SU-DHL-6 (cell line): ENCODE measurements around the gene EPHB1.

Source experiments
- H2AFZ ChIP-seq: fragments of 200-600 bp; sonication (generic); 2 replicates; pipeline ENCODE4 v1.6.1; 2014; ENCODE audit warnings: low read depth, mild to moderate bottlenecking, moderate library complexity, mixed read lengths, antibody characterized with exemption, low read length; ENCODE audit not compliant: severe bottlenecking
- H3F3A ChIP-seq: fragments of 200-600 bp; shearing (Covaris generic); 2 replicates; pipeline ENCODE4 v1.6.0; 2016; ENCODE audit warnings: antibody characterized with exemption, mild to moderate bottlenecking; ENCODE audit not compliant: insufficient read depth
- H3K27ac ChIP-seq: fragments of 200-600 bp; sonication (generic); 2 replicates; pipeline ENCODE4 v1.5.1; 2016; ENCODE audit warnings: low read depth, mild to moderate bottlenecking, low read length, moderate library complexity, mixed read lengths
- H3K27me3 ChIP-seq: fragments of 200-600 bp; sonication (generic), shearing (Covaris generic); 2 replicates; pipeline ENCODE4 v1.6.0; 2014; ENCODE audit warnings: mild to moderate bottlenecking, low read length
- H3K36me3 ChIP-seq: fragments of 200-600 bp; sonication (generic); 2 replicates; pipeline ENCODE4 v1.6.1; 2014; ENCODE audit warnings: mild to moderate bottlenecking, low read length, mixed read lengths
- H3K4me2 ChIP-seq: fragments of 300-600, 200-600 bp; shearing (Covaris generic), sonication (generic); 2 replicates; pipeline ENCODE4 v1.6.0; 2014; ENCODE audit warnings: low read length, low read depth, mild to moderate bottlenecking; ENCODE audit not compliant: poor library complexity, severe bottlenecking
- H3K4me3 ChIP-seq: fragments of 200-600 bp; sonication (generic); 2 replicates; pipeline ENCODE4 v1.5.1; 2014; ENCODE audit warnings: antibody characterized with exemption, low read length, mild to moderate bottlenecking, mixed read lengths; ENCODE audit not compliant: insufficient read depth, poor library complexity, severe bottlenecking
- H3K79me2 ChIP-seq: fragments of 200-600 bp; sonication (generic); 2 replicates; pipeline ENCODE4 v1.6.1; 2014; ENCODE audit warnings: mild to moderate bottlenecking, low read length, moderate library complexity; ENCODE audit not compliant: insufficient read depth
- H3K9ac ChIP-seq: fragments of 200-600 bp; sonication (generic); 2 replicates; pipeline ENCODE4 v1.7.0; 2014; ENCODE audit warnings: mild to moderate bottlenecking, low read length
- H3K9me2 ChIP-seq: fragments of 200-600 bp; sonication (generic); replicated peaks from 2 replicates; pipeline ENCODE4 v1.6.1; 2014; ENCODE audit warnings: low read length; ENCODE audit not compliant: insufficient read depth
- H3K9me3 ChIP-seq: fragments of 200-600 bp; sonication (generic); 2 replicates; pipeline ENCODE4 v1.6.1; 2014; ENCODE audit warnings: low read length, mixed read lengths; ENCODE audit not compliant: insufficient read depth
- H4K20me1 ChIP-seq: fragments of 200-600 bp; sonication (generic); 2 replicates; pipeline ENCODE4 v1.6.1; 2014; ENCODE audit warnings: low read depth, mild to moderate bottlenecking, antibody characterized with exemption, low read length, moderate library complexity, mixed read lengths
- EZH2phosphoT487 ChIP-seq: fragments of 200-600 bp; sonication (generic), shearing (Covaris generic); conservative IDR thresholded peaks from 2 replicates; pipeline ENCODE4 v1.6.1; 2018; ENCODE audit warnings: mild to moderate bottlenecking, antibody characterized with exemption, low read length, moderate library complexity, mixed read lengths
- TF ChIP-seq, protein P1 (sequence below): fragments of 200-600 bp; sonication (generic); IDR thresholded peaks from one replicate; pipeline ENCODE4 v1.5.1; 2017; ENCODE audit warnings: antibody characterized with exemption, mild to moderate bottlenecking, low read length, moderate library complexity; ENCODE audit not compliant: insufficient read depth, poor library complexity, severe bottlenecking

EPHB1 gene

DNA sequence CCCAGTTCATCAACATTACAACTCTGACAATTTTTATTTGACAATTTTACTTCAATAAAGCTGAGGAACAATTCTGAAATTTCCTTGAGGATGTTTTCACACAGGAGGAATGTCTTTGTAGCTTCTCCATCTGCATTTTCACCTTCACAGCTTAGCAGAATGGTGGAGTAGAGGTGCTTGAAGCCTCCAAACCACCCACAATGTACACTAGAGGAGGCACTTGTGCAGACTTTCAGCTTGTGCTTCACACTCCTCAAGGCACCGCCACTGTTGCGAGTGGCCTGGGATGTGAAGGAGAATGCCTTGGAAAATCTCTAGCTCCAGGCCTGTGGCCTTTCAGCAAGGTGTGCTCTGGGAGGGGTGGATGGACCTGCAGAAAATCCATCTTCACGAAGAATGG is 181.9 kb downstream of the EPHB1 start:
- Histone ChIP-seq H3K27ac (no peak overlapping the region), H3K9me3 (no peaks in the 10 kb centered on the region), H3K4me2 (no peak overlapping the region), H3K9me2 (no peaks in the 10 kb centered on the region), H3F3A (no peaks in the 10 kb centered on the region), H4K20me1 (no peaks in the 10 kb centered on the region), H3K79me2 (no peaks in the 10 kb centered on the region), H3K36me3 (no peaks in the 10 kb centered on the region), H3K27me3 (no peaks in the 10 kb centered on the region), H3K9ac (no peak overlapping the region), H2AFZ (no peak overlapping the region), H3K4me3 (no peak overlapping the region)
- TF ChIP-seq EZH2phosphoT487, result no peak
- TF ChIP-seq, protein P1, sequence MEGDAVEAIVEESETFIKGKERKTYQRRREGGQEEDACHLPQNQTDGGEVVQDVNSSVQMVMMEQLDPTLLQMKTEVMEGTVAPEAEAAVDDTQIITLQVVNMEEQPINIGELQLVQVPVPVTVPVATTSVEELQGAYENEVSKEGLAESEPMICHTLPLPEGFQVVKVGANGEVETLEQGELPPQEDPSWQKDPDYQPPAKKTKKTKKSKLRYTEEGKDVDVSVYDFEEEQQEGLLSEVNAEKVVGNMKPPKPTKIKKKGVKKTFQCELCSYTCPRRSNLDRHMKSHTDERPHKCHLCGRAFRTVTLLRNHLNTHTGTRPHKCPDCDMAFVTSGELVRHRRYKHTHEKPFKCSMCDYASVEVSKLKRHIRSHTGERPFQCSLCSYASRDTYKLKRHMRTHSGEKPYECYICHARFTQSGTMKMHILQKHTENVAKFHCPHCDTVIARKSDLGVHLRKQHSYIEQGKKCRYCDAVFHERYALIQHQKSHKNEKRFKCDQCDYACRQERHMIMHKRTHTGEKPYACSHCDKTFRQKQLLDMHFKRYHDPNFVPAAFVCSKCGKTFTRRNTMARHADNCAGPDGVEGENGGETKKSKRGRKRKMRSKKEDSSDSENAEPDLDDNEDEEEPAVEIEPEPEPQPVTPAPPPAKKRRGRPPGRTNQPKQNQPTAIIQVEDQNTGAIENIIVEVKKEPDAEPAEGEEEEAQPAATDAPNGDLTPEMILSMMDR, result no peak

DNA sequence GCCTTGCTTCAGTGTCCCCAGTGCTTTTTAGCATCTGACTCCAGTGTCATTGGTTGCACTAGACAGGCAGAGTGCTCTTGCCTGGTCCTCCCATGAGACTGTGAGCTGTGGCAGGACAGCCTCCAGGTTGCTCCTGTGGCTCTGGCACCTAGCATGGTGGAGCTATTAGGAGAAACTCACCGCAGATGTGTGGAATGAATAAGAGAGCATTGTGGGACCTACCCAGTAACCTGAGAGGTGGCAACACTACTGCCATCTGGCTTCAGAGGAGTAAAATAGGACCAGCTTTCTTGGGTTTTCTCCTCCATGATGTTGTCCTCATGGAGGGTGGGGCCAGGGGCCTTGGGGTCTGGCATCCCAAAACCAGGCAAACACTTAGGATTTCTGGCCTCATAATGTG is 183.6 kb downstream of the EPHB1 start:
- Histone ChIP-seq H3K27me3 (no peaks in the 10 kb centered on the region), H3K79me2 (no peaks in the 10 kb centered on the region)

DNA sequence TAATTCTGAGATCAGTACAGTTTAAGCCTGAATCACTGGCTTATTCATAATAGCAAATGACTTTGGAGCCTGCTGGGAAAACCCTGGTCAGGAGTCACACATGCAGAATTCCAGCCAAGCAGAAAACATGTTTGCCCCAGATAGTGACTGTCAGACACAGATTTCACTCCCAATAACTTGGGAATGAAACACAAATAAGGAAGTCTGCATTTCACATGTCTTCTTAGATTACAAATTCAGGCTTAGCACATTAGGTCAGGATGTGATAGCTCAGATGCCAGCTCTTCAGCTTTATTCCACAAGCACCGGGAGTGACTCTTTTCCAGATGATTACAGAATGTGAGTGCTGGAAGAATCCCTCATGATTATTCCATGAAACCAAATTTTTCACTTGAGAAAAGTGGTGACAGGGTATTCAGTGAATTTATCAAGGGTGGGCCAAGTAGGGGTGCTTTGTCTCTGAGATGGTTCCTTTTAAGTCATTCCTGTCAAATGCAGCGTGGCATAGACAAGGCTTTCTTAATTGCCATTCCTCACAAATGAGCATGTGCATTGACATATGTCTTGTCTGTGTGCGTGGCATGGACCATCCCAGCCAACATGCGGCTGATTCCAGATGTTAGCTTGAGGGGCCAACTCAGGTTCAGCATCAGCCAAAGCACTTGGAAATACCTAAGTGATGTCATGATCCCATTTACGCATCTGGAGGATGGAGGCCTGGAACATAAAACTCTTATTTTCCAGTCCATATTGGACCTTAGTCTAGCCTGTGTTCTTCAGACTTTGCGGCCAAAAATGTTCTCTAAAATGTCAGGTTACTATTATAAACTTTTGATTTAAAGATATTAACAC is 191.0 kb downstream of the EPHB1 start:
- Histone ChIP-seq H3K4me2 (no peak overlapping the region), H3K4me3 (no peak overlapping the region), H3K27ac (no peak overlapping the region), H2AFZ (no peak overlapping the region), H3K36me3 (no peaks in the 10 kb centered on the region), H3K9me3 (no peaks in the 10 kb centered on the region), H3F3A (no peaks in the 10 kb centered on the region), H3K27me3 (no peaks in the 10 kb centered on the region), H3K9me2 (no peaks in the 10 kb centered on the region), H3K9ac (no peak overlapping the region), H4K20me1 (no peaks in the 10 kb centered on the region), H3K79me2 (no peaks in the 10 kb centered on the region)
- TF ChIP-seq, protein P1, result no peak
- TF ChIP-seq EZH2phosphoT487, result no peak

More for the DNA sequence above, 183.6 kb downstream of the EPHB1 start:
- H3K9ac ChIP-seq, result no peak overlapping the region
- no peaks in the 10 kb centered on the region for H3K36me3 ChIP-seq
- no peak overlapping the region for H3K4me3 ChIP-seq
- no peaks in the 10 kb centered on the region for H3K9me2 ChIP-seq
- no peak overlapping the region for H3K4me2 ChIP-seq
- H4K20me1 ChIP-seq, result no peaks in the 10 kb centered on the region
- H3F3A ChIP-seq, result no peaks in the 10 kb centered on the region
- H3K27ac ChIP-seq, result no peak overlapping the region
- no peak overlapping the region for H2AFZ ChIP-seq
- no peaks in the 10 kb centered on the region for H3K9me3 ChIP-seq
- no peak for TF ChIP-seq EZH2phosphoT487
- TF ChIP-seq, protein P1, result no peak
